BLaER1 (cell line): ENCODE data around the gene ARGLU1.
"Not testable (repeated sequence)": the region's sequence is repeated elsewhere in the genome, so short reads cannot be mapped to it uniquely, and the experiment has no call there.

Experiments used
- H3K27ac ChIP-seq: shearing (Covaris generic); formaldehyde crosslinking; 2 replicates; pipeline ENCODE4 v1.8.1; 2022
- H3K27me3 ChIP-seq: shearing (Covaris generic); formaldehyde crosslinking; 2 replicates; pipeline ENCODE4 v1.8.1; 2022
- H3K36me3 ChIP-seq: shearing (Covaris generic); formaldehyde crosslinking; 2 replicates; pipeline ENCODE4 v1.8.1; 2022
- H3K4me1 ChIP-seq: shearing (Covaris generic); formaldehyde crosslinking; 2 replicates; pipeline ENCODE4 v1.8.1; 2022
- H3K4me2 ChIP-seq: shearing (Covaris generic); formaldehyde crosslinking; 2 replicates; pipeline ENCODE4 v1.8.1; 2022
- H3K4me3 ChIP-seq: shearing (Covaris generic); formaldehyde crosslinking; 2 replicates; pipeline ENCODE4 v1.8.1; 2022
- H3K9ac ChIP-seq: shearing (Covaris generic); formaldehyde crosslinking; 2 replicates; pipeline ENCODE4 v1.8.1; 2022
- H3K9me3 ChIP-seq: shearing (Covaris generic); formaldehyde crosslinking; 2 replicates; pipeline ENCODE4 v1.8.1; 2022
- H4K20me1 ChIP-seq: shearing (Covaris generic); formaldehyde crosslinking; 2 replicates; pipeline ENCODE4 v1.8.1; 2022
- Cebpa-rat ChIP-seq: shearing (Covaris generic); IDR thresholded peaks from 2 replicates; pipeline ENCODE4 v1.8.1; 2022

Gene ARGLU1, protein sequence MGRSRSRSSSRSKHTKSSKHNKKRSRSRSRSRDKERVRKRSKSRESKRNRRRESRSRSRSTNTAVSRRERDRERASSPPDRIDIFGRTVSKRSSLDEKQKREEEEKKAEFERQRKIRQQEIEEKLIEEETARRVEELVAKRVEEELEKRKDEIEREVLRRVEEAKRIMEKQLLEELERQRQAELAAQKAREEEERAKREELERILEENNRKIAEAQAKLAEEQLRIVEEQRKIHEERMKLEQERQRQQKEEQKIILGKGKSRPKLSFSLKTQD

GRCh38 chr13:106567474-106568298 is at the start of gene ARGLU1:
Gene ARGLU1 (minus strand): TSS chr13:106568137. CDS start chr13:106567919, 218 bp downstream.
- no peak for TF ChIP-seq Cebpa-rat
- peaks cover 52% of the 10 kb centered on the region for H3K4me1 ChIP-seq
- H4K20me1 ChIP-seq, result peaks cover 49% of the 10 kb centered on the region

DNA sequence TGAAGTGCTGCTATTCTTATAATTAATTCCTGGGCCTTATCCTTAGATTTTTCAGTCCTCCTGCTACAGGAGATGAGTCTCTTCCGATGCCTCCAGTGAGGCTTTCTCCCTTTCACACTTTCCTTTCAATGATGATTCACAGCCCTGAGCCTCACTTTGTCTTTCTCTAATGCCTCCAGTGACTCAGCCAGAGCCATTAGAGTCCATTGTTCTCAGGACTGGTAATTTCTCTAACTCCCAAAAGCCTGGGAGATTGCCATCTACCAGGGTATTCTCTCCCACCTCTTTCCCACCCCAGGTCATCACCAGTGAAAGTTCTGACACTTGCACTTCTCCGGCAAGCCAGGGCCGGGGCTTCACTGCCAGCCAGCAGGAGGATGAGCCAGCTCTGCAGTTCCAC is 49.6 kb upstream of the ARGLU1 start:
- Histone ChIP-seq H3K4me1 (no peaks in the 10 kb centered on the region), H3K36me3 (no peaks in the 10 kb centered on the region), H4K20me1 (no peaks in the 10 kb centered on the region), H3K4me3 (no peak overlapping the region), H3K9ac (no peak overlapping the region), H3K9me3 (no peaks in the 10 kb centered on the region; the same call in 1 of the 2 replicates), H3K27ac (no peak overlapping the region), H3K4me2 (no peak overlapping the region), H3K27me3 (0 out of 2 replicates have a peak, but pooled peaks cover 2% of the 10 kb centered on the region)
- no peak for TF ChIP-seq Cebpa-rat

More at GRCh38 chr13:106567474-106568298, at the start of gene ARGLU1:
- Histone ChIP-seq H3K4me3 (peak within 1 kb of the TSS; percentile 97), H3K4me2 (peak within 1 kb of the TSS; percentile 84), H3K9me3 (peaks cover 6% of the 10 kb centered on the region; the same call in 1 of the 2 replicates), H3K27me3 (no peaks in the 10 kb centered on the region), H3K27ac (peak within 1 kb of the TSS; percentile 99), H3K36me3 (peaks cover 10% of the 10 kb centered on the region; the same call in 1 of the 2 replicates), H3K9ac (peak within 1 kb of the TSS; percentile 99)

- no peak overlapping the region for H3K4me3 ChIP-seq
- no peaks in the 10 kb centered on the region for H3K27me3 ChIP-seq
- H3K27ac ChIP-seq, result no peak overlapping the region
These were observed 48.8 kb upstream of the ARGLU1 start for GRCh38 chr13:106616729-106617128.

GRCh38 chr13:106614874-106615273 is 46.9 kb upstream of the ARGLU1 start:
- H3K9ac ChIP-seq, result no peak overlapping the region
- H3K36me3 ChIP-seq, result no peaks in the 10 kb centered on the region
- no peak overlapping the region for H3K4me3 ChIP-seq
- no peaks in the 10 kb centered on the region; the same call in 1 of the 2 replicates for H3K9me3 ChIP-seq
- H3K27ac ChIP-seq, result no peak overlapping the region
- no peak for TF ChIP-seq Cebpa-rat
- H4K20me1 ChIP-seq, result no peaks in the 10 kb centered on the region
- H3K27me3 ChIP-seq, result no peaks in the 10 kb centered on the region
- H3K4me2 ChIP-seq, result no peak overlapping the region
- H3K4me1 ChIP-seq, result no peaks in the 10 kb centered on the region

More at GRCh38 chr13:106616729-106617128, 48.8 kb upstream of the ARGLU1 start:
- H3K36me3 ChIP-seq, result no peaks in the 10 kb centered on the region
- H3K9ac ChIP-seq, result no peak overlapping the region
- H4K20me1 ChIP-seq, result no peaks in the 10 kb centered on the region
- H3K9me3 ChIP-seq, result no peaks in the 10 kb centered on the region; the same call in 1 of the 2 replicates
- no peak for TF ChIP-seq Cebpa-rat
- H3K4me2 ChIP-seq, result no peak overlapping the region
- H3K4me1 ChIP-seq, result no peaks in the 10 kb centered on the region

GRCh38 chr13:106612688-106613087 is 44.8 kb upstream of the ARGLU1 start:
- Histone ChIP-seq H3K4me2 (no peak overlapping the region), H4K20me1 (no peaks in the 10 kb centered on the region), H3K36me3 (no peaks in the 10 kb centered on the region), H3K27me3 (no peaks in the 10 kb centered on the region), H3K4me1 (peaks cover 7% of the 10 kb centered on the region), H3K9me3 (no peaks in the 10 kb centered on the region; the same call in 1 of the 2 replicates), H3K9ac (no peak overlapping the region), H3K4me3 (no peak overlapping the region), H3K27ac (no peak overlapping the region)
- TF ChIP-seq Cebpa-rat, result no peak

GRCh38 chr13:106610486-106610885 is 42.5 kb upstream of the ARGLU1 start:
- H3K27me3 ChIP-seq, result no peaks in the 10 kb centered on the region
- no peaks in the 10 kb centered on the region for H4K20me1 ChIP-seq
- H3K9ac ChIP-seq, result no peak overlapping the region
- no peak overlapping the region for H3K4me3 ChIP-seq
- H3K9me3 ChIP-seq, result no peaks in the 10 kb centered on the region; the same call in 1 of the 2 replicates
- no peak for TF ChIP-seq Cebpa-rat
- H3K4me1 ChIP-seq, result peaks cover 7% of the 10 kb centered on the region
- no peak overlapping the region for H3K27ac ChIP-seq
- no peak overlapping the region for H3K4me2 ChIP-seq
- H3K36me3 ChIP-seq, result no peaks in the 10 kb centered on the region

GRCh38 chr13:106609116-106609515 is 41.2 kb upstream of the ARGLU1 start:
- Histone ChIP-seq H3K9me3 (no peaks in the 10 kb centered on the region; the same call in 1 of the 2 replicates), H3K4me3 (no peak overlapping the region), H3K36me3 (no peaks in the 10 kb centered on the region), H3K4me1 (peaks cover 7% of the 10 kb centered on the region), H3K4me2 (peak overlapping the region; percentile 9; the same call in 1 of the 2 replicates), H4K20me1 (no peaks in the 10 kb centered on the region), H3K9ac (no peak overlapping the region), H3K27me3 (no peaks in the 10 kb centered on the region), H3K27ac (no peak overlapping the region)
- TF ChIP-seq Cebpa-rat, result no peak

DNA sequence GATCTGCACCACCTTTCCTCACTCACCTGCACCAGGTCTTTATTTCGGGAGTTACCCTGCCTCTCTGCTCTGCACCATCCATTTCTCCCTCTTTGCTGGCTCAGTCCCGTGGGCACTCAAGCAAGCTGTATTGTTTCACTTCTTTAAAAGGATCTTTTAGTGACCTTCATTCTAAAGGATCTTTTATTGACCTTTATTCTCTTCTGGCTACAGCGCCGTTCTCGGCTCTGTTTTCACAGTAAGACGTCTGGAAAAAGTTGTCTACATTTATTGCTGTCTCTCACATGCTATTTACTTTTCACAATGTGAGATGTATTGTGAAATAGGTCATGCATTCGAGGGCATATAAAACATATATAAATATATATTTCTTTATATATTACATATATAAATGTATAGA is 35.6 kb upstream of the ARGLU1 start:
- TF ChIP-seq Cebpa-rat, result no peak
- H3K4me1 ChIP-seq, result peaks cover 15% of the 10 kb centered on the region

GRCh38 chr13:106602178-106602577 is 34.2 kb upstream of the ARGLU1 start:
- Histone ChIP-seq H3K27me3 (no peaks in the 10 kb centered on the region), H4K20me1 (no peaks in the 10 kb centered on the region), H3K9me3 (no peaks in the 10 kb centered on the region; the same call in 1 of the 2 replicates), H3K36me3 (no peaks in the 10 kb centered on the region), H3K9ac (no peak overlapping the region), H3K4me3 (no peak overlapping the region), H3K4me2 (no peak overlapping the region), H3K4me1 (peaks cover 15% of the 10 kb centered on the region), H3K27ac (no peak overlapping the region)
- no peak for TF ChIP-seq Cebpa-rat

More for the DNA sequence above, 35.6 kb upstream of the ARGLU1 start:
- Histone ChIP-seq H3K27me3 (no peaks in the 10 kb centered on the region), H3K9ac (no peak overlapping the region), H3K27ac (no peak overlapping the region), H3K4me2 (no peak overlapping the region), H3K36me3 (no peaks in the 10 kb centered on the region), H4K20me1 (no peaks in the 10 kb centered on the region), H3K4me3 (no peak overlapping the region), H3K9me3 (no peaks in the 10 kb centered on the region; the same call in 1 of the 2 replicates)

GRCh38 chr13:106601489-106601888 is 33.6 kb upstream of the ARGLU1 start:
- H3K9ac ChIP-seq, result no peak overlapping the region
- no peak for TF ChIP-seq Cebpa-rat
- H3K4me1 ChIP-seq, result peaks cover 15% of the 10 kb centered on the region
- H4K20me1 ChIP-seq, result no peaks in the 10 kb centered on the region
- H3K4me2 ChIP-seq, result no peak overlapping the region
- H3K27me3 ChIP-seq, result no peaks in the 10 kb centered on the region
- no peaks in the 10 kb centered on the region for H3K36me3 ChIP-seq
- H3K27ac ChIP-seq, result no peak overlapping the region
- H3K9me3 ChIP-seq, result no peaks in the 10 kb centered on the region; the same call in 1 of the 2 replicates
- no peak overlapping the region for H3K4me3 ChIP-seq

GRCh38 chr13:106600798-106601135 is 32.8 kb upstream of the ARGLU1 start:
- H3K9ac ChIP-seq, H3K27ac ChIP-seq, H3K4me3 ChIP-seq, H4K20me1 ChIP-seq, H3K9me3 ChIP-seq, H3K36me3 ChIP-seq, H3K27me3 ChIP-seq: not testable (repeated sequence)
- Histone ChIP-seq H3K4me2 (peak overlapping the region; percentile 11; the same call in 1 of the 2 replicates), H3K4me1 (peaks cover 15% of the 10 kb centered on the region)
